Common myeloid progenitor, CD34-positive (primary cell): Measurements from ENCODE around the gene SLAMF7.
"Not testable (repeated sequence)": the region's sequence is repeated elsewhere in the genome, so short reads cannot be mapped to it uniquely, and the experiment has no call there.

ENCODE experiments used
- CTCF ChIA-PET: fragments of 350-600 bp; sonication (Branson Sonifier 250); formaldehyde crosslinking; loops from one replicate; lab custom pipeline; 2021; ENCODE audit warnings: antibody characterized with exemption; lab: Charles Lee
- POLR2A ChIA-PET: fragments of 350-600 bp; sonication (Branson Sonifier 250); formaldehyde crosslinking; loops from one replicate; lab custom pipeline; 2021; ENCODE audit warnings: antibody characterized with exemption; lab: Charles Lee
- DNase-seq, 3 donors: peaks; one replicate each; pipeline versions ENCODE4 v3.0.0 to v3.0.0-alpha.2; 2013
- H3K27ac ChIP-seq, 2 experiments: 1 replicate in 1 of 2; 2 replicates in 1 of 2; pipeline ENCODE4 v1.7.0; 2013; ENCODE audit warnings: inconsistent platforms in 2 of 2, low read length in 2 of 2, mild to moderate bottlenecking in 2 of 2, low read depth in 1 of 2, moderate library complexity in 1 of 2; ENCODE audit not compliant: severe bottlenecking in 2 of 2, insufficient read depth in 1 of 2, poor library complexity in 1 of 2
- H3K27me3 ChIP-seq, 5 experiments: replicated peaks in 2 of 5; 1 replicate in 3 of 5; 2 replicates in 2 of 5; pipeline versions ENCODE4 v1.6.1 to v1.7.0; 2013; ENCODE audit warnings: low read length in 4 of 5, mild to moderate bottlenecking in 2 of 5, moderate library complexity in 2 of 5, inconsistent platforms in 1 of 5; ENCODE audit not compliant: insufficient read depth in 5 of 5, control insufficient read depth in 4 of 5
- H3K36me3 ChIP-seq, 4 experiments: 1 replicate in 2 of 4; 2 replicates in 2 of 4; pipeline versions ENCODE4 v1.6.1 to v1.7.0; 2013; ENCODE audit warnings: low read length in 3 of 4, control low read depth in 1 of 4, mild to moderate bottlenecking in 1 of 4; ENCODE audit not compliant: control insufficient read depth in 4 of 4, insufficient read depth in 4 of 4
- H3K4me1 ChIP-seq, 4 experiments: 1 replicate in 3 of 4; 2 replicates in 1 of 4; pipeline versions ENCODE4 v1.6.1 to v1.7.1; 2013; ENCODE audit warnings: low read length in 3 of 4, mild to moderate bottlenecking in 3 of 4, control low read depth in 1 of 4, inconsistent platforms in 1 of 4, moderate library complexity in 1 of 4; ENCODE audit not compliant: control insufficient read depth in 4 of 4, insufficient read depth in 4 of 4; ENCODE audit errors: control extremely low read depth in 1 of 4
- H3K4me3 ChIP-seq, 7 experiments: 1 replicate in 4 of 7; 2 replicates in 3 of 7; pipeline versions ENCODE4 v1.5.1 to v1.7.0; 2013; ENCODE audit warnings: mild to moderate bottlenecking in 7 of 7, low read length in 6 of 7, moderate library complexity in 6 of 7, inconsistent platforms in 2 of 7, low read depth in 2 of 7, control low read depth in 1 of 7; ENCODE audit not compliant: insufficient read depth in 4 of 7, control insufficient read depth in 1 of 7; ENCODE audit errors: extremely low read depth in 1 of 7
- H3K9me3 ChIP-seq, 5 experiments: 1 replicate in 4 of 5; 2 replicates in 1 of 5; pipeline versions ENCODE4 v1.6.1 to v1.7.1; 2013; ENCODE audit warnings: low read length in 4 of 5, mild to moderate bottlenecking in 2 of 5, inconsistent platforms in 1 of 5, low read depth in 1 of 5, moderate library complexity in 1 of 5; ENCODE audit not compliant: control insufficient read depth in 4 of 5, insufficient read depth in 2 of 5; ENCODE audit errors: control extremely low read depth in 1 of 5
- WGBS: methylation state at CpG from one replicate; pipeline ENCODE4 v1.1.5; 2013; ENCODE audit not compliant: insufficient coverage; 5-methylcytosine and 5-hydroxymethylcytosine counted together

SLAMF7 gene

GRCh38 chr1:160711276-160711601 lies 27.8 kb upstream of the SLAMF7 start:
- Histone ChIP-seq H3K27ac (peak overlapping the region in 1 of 2 experiments; percentile 59), H3K27me3 (no peaks in the 10 kb centered on the region), H3K4me1 (peaks cover 52 to 87% (median 59%) of the 10 kb centered on the region in 4 experiments), H3K4me3 (peak overlapping the region in 6 of 7 experiments; percentile 20 to 82 (median 54)), H3K9me3 (no peaks in the 10 kb centered on the region), H3K36me3 (peaks cover 0 to 6% (median 0%) of the 10 kb centered on the region in 4 experiments)
- no peak for DNase-seq
- 55% methylated on average over 2 of the region's 2 CpGs for WGBS
- POLR2A ChIA-PET, result interaction anchor here (0.6 kb wide), 1 partner anchor 151 kb away, joined by 3 read pairs; the partner anchor contains the start of gene CD244
- CTCF ChIA-PET, result interaction anchor here (1.1 to 1.5 kb wide), 4 partner anchors 12 to 243 kb away, joined by 4 read pairs; partner anchors contain the start of gene ITLN2

- WGBS, result 20% methylated on average over 5 of the region's 9 CpGs
- POLR2A ChIA-PET, result no interaction called here
- Histone ChIP-seq H3K36me3 (peaks cover 0 to 6% (median 0%) of the 10 kb centered on the region in 4 experiments), H3K9me3 (no peaks in the 10 kb centered on the region), H3K27me3 (no peaks in the 10 kb centered on the region), H3K4me1 (peaks cover 48 to 81% (median 54%) of the 10 kb centered on the region in 4 experiments), H3K4me3 (peak within 1 kb of the TSS in 6 of 7 experiments; percentile 20 to 82 (median 54)), H3K27ac (peak within 1 kb of the TSS in 1 of 2 experiments; percentile 59)
- CTCF ChIA-PET, result interaction anchor here (1.1 to 1.5 kb wide), 4 partner anchors 11 to 243 kb away, joined by 4 read pairs; partner anchors contain the start of gene ITLN2
- DNase-seq, result peak; percentile 52 to 86 (median 82)
Measured at GRCh38 chr1:160711602-160712311, 27.3 kb upstream of the SLAMF7 start, which contains the start of gene CD48. Gene CD48 (minus strand): TSS chr1:160711822. CDS start chr1:160711763, 59 bp downstream.

- H3K4me3 ChIP-seq, result peak overlapping the region in 1 of 7 experiments; percentile 57
- POLR2A ChIA-PET, H3K9me3 ChIP-seq, H3K27me3 ChIP-seq, H3K36me3 ChIP-seq: not testable (repeated sequence)
- WGBS, result 0% methylated on average over 2 of the region's 5 CpGs
- peak in 2 of 3 donors; percentile 74 to 77 for DNase-seq
- CTCF ChIA-PET, result interaction anchor here (0.9 to 1.4 kb wide), 6 partner anchors 10 to 242 kb away, joined by 3 to 5 read pairs (median 4); partner anchors contain the start of gene ITLN2
- H3K4me1 ChIP-seq, result peaks cover 41 to 80% (median 46%) of the 10 kb centered on the region in 4 experiments
- H3K27ac ChIP-seq, result peak overlapping the region in 1 of 2 experiments; percentile 12
Measured at GRCh38 chr1:160712525-160713080, 26.4 kb upstream of the SLAMF7 start.

- Histone ChIP-seq H3K27me3 (no peaks in the 10 kb centered on the region), H3K36me3 (peaks cover 0 to 6% (median 0%) of the 10 kb centered on the region in 4 experiments), H3K27ac (no peak overlapping the region), H3K4me1 (peaks cover 36 to 80% (median 41%) of the 10 kb centered on the region in 4 experiments), H3K4me3 (peak overlapping the region in 2 of 7 experiments; percentile 19 to 23), H3K9me3 (no peaks in the 10 kb centered on the region)
- ChIA-PET CTCF (interaction anchor here (0.9 to 1.6 kb wide), 6 partner anchors 10 to 239 kb away, joined by 3 to 5 read pairs (median 4); no protein-coding TSS in a partner anchor), POLR2A (no interaction called here)
- WGBS, result 20% methylated on average over 1 of the region's 1 CpG
- no peak for DNase-seq
Measured at GRCh38 chr1:160713161-160713560, 25.9 kb upstream of the SLAMF7 start.

GRCh38 chr1:160714034-160714648 lies 24.9 kb upstream of the SLAMF7 start:
- H3K27ac ChIP-seq, H3K9me3 ChIP-seq, DNase-seq, POLR2A ChIA-PET, H3K4me3 ChIP-seq, H3K36me3 ChIP-seq, H3K27me3 ChIP-seq: not testable (repeated sequence)
- CTCF ChIA-PET, result interaction anchor here (1.3 to 2.1 kb wide), 7 partner anchors 9 to 238 kb away, joined by 3 to 9 read pairs (median 3); no protein-coding TSS in a partner anchor
- WGBS, result 97% methylated on average over 3 of the region's 5 CpGs
- peaks cover 26 to 70% (median 35%) of the 10 kb centered on the region in 4 experiments for H3K4me1 ChIP-seq

GRCh38 chr1:160716013-160716412 lies 23.0 kb upstream of the SLAMF7 start:
- Histone ChIP-seq H3K4me3 (no peak overlapping the region), H3K4me1 (peaks cover 19 to 62% (median 28%) of the 10 kb centered on the region in 4 experiments), H3K9me3 (no peaks in the 10 kb centered on the region), H3K27me3 (no peaks in the 10 kb centered on the region), H3K36me3 (no peaks in the 10 kb centered on the region), H3K27ac (no peak overlapping the region)
- 100% methylated on average over 1 of the region's 1 CpG for WGBS
- DNase-seq, result no peak
- POLR2A ChIA-PET, result interaction anchor here (1.4 kb wide), 1 partner anchor 96 kb away, joined by 3 read pairs; no protein-coding TSS in a partner anchor
- CTCF ChIA-PET, result interaction anchor here (1.1 to 2.1 kb wide), 5 partner anchors 10 to 236 kb away, joined by 3 to 9 read pairs (median 4); no protein-coding TSS in a partner anchor
